ENCODE data around the gene ROBO1. TPM values are rescaled to one million over a fixed set of nuclear protein-coding genes. Genes with fewer than 3 reads are reported as not detected.

ROBO1 gene
- total RNA-seq, 1 donor from 2014 or later = 71.7 TPM

DNA sequence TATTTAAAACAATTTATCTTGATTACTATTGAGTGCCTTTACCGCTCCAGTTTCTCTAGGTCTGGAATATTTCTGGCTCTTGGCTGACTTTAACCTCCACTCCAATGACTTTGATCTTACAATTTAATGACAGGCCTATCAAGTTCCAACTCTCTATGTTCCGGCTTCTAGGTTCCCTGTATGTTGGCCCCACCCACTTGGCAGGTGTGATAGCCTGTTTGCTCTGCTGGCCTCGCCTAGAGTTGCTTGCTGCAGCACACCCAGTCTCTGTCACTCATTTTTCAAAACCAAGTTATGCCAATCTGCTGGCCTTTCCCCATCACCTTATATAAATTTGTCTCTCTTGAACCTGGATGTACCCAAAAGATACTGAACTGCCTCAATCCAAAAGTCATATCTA, 428.0 kb downstream of the ROBO1 start:
- FAIRE-seq (no peak), DNase-seq (ENCODE audit: low read depth) (no peak)
- Histone ChIP-seq H3K27ac (ENCODE audit: low read depth, low read length) (no peak overlapping the region), H3K9ac (ENCODE audit: low read length) (no peak overlapping the region), H3K27me3 (ENCODE audit: insufficient read depth, low read length) (no peaks in the 10 kb centered on the region), H3K9me3 (ENCODE audit: insufficient read depth, low read depth, low read length) (no peaks in the 10 kb centered on the region), H3K4me1 (ENCODE audit: insufficient read depth, low read length) (no peaks in the 10 kb centered on the region), H3K4me2 (ENCODE audit: low read length) (no peak overlapping the region), H3K4me3 (ENCODE audit: insufficient read depth, low read depth, low read length) (no peak overlapping the region), H3K79me2 (ENCODE audit: insufficient read depth, low read length) (no peaks in the 10 kb centered on the region), H2AFZ (ENCODE audit: low read depth, low read length) (no peak overlapping the region), H4K20me1 (ENCODE audit: insufficient read depth, low read length) (no peaks in the 10 kb centered on the region), H3K36me3 (ENCODE audit: insufficient read depth, low read length) (no peaks in the 10 kb centered on the region)
- no peak overlapping the region for H3K4me3 Mint-ChIP-seq (ENCODE audit: unreplicated experiment)
- no peaks in the 10 kb centered on the region for H3K36me3 Mint-ChIP-seq (ENCODE audit: low read depth, unreplicated experiment)
- H3K27ac Mint-ChIP-seq (ENCODE audit: unreplicated experiment) = no peak overlapping the region
- H3K9me3 Mint-ChIP-seq (ENCODE audit: unreplicated experiment) = no peaks in the 10 kb centered on the region
- TF ChIP-seq EZH2 (IDR thresholded peaks at IDR 0.05; ENCODE audit: insufficient read depth, low read length) = no peak
- no peak for TF ChIP-seq CTCF (IDR thresholded peaks at IDR 0.05; ENCODE audit: insufficient read depth, low read depth, low read length)
- H3K4me1 Mint-ChIP-seq (ENCODE audit: low read depth, unreplicated experiment) = no peaks in the 10 kb centered on the region
- no peaks in the 10 kb centered on the region for H3K27me3 Mint-ChIP-seq (ENCODE audit: low read depth, unreplicated experiment)

- TF ChIP-seq EZH2 (IDR thresholded peaks at IDR 0.05; ENCODE audit: insufficient read depth, low read length) (no peak), CTCF (IDR thresholded peaks at IDR 0.05; ENCODE audit: insufficient read depth, low read depth, low read length) (no peak)
- no peak for FAIRE-seq
- H3K36me3 ChIP-seq (ENCODE audit: insufficient read depth, low read length) = no peaks in the 10 kb centered on the region
- H3K9ac ChIP-seq (ENCODE audit: low read length) = no peak overlapping the region
- no peaks in the 10 kb centered on the region for H3K9me3 ChIP-seq (ENCODE audit: insufficient read depth, low read depth, low read length)
- Mint-ChIP-seq H3K27ac (ENCODE audit: unreplicated experiment) (no peak overlapping the region), H3K9me3 (ENCODE audit: unreplicated experiment) (no peaks in the 10 kb centered on the region), H3K4me1 (ENCODE audit: low read depth, unreplicated experiment) (peaks cover 3% of the 10 kb centered on the region), H3K4me3 (ENCODE audit: unreplicated experiment) (no peak overlapping the region), H3K27me3 (ENCODE audit: low read depth, unreplicated experiment) (no peaks in the 10 kb centered on the region), H3K36me3 (ENCODE audit: low read depth, unreplicated experiment) (no peaks in the 10 kb centered on the region)
- H3K27ac ChIP-seq (ENCODE audit: low read depth, low read length) = no peak overlapping the region
- no peaks in the 10 kb centered on the region for H3K4me1 ChIP-seq (ENCODE audit: insufficient read depth, low read length)
- H3K4me3 ChIP-seq (ENCODE audit: insufficient read depth, low read depth, low read length) = no peak overlapping the region
- no peak overlapping the region for H3K4me2 ChIP-seq (ENCODE audit: low read length)
- H2AFZ ChIP-seq (ENCODE audit: low read depth, low read length) = no peak overlapping the region
- H3K79me2 ChIP-seq (ENCODE audit: insufficient read depth, low read length) = no peaks in the 10 kb centered on the region
- no peaks in the 10 kb centered on the region for H4K20me1 ChIP-seq (ENCODE audit: insufficient read depth, low read length)
- DNase-seq (ENCODE audit: low read depth) = no peak
- H3K27me3 ChIP-seq (ENCODE audit: insufficient read depth, low read length) = no peaks in the 10 kb centered on the region
These were observed 430.0 kb downstream of the ROBO1 start for GRCh38 chr3:79337798-79338197.

DNA sequence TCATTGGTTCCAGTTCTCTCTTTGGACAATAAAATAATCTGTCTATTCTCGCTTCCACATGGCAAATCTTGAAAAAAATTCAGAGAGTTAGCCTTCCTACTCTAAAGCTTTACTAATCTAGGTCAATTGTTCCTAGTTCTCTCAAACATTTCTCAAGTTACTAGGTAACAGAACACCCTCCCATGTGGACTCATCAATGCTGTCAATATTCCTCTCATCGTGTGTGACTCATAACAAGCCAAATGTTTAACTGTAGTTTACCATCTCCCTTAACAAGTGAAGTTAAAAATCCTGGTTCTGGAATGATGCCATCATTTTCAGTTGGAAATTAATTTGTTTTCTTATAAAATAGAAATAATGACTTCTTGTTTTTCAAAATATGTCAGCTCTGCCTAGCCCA, 438.6 kb downstream of the ROBO1 start:
- Mint-ChIP-seq H3K27ac (ENCODE audit: unreplicated experiment) (no peak overlapping the region), H3K4me3 (ENCODE audit: unreplicated experiment) (no peak overlapping the region), H3K36me3 (ENCODE audit: low read depth, unreplicated experiment) (no peaks in the 10 kb centered on the region), H3K27me3 (ENCODE audit: low read depth, unreplicated experiment) (peaks cover 2% of the 10 kb centered on the region), H3K9me3 (ENCODE audit: unreplicated experiment) (no peaks in the 10 kb centered on the region), H3K4me1 (ENCODE audit: low read depth, unreplicated experiment) (peaks cover 4% of the 10 kb centered on the region)
- DNase-seq (ENCODE audit: low read depth) (peak; percentile 25), FAIRE-seq (no peak)
- Histone ChIP-seq H3K4me2 (ENCODE audit: low read length) (no peak overlapping the region), H2AFZ (ENCODE audit: low read depth, low read length) (no peak overlapping the region), H3K36me3 (ENCODE audit: insufficient read depth, low read length) (no peaks in the 10 kb centered on the region), H3K4me1 (ENCODE audit: insufficient read depth, low read length) (no peaks in the 10 kb centered on the region), H3K27ac (ENCODE audit: low read depth, low read length) (no peak overlapping the region), H3K9me3 (ENCODE audit: insufficient read depth, low read depth, low read length) (no peaks in the 10 kb centered on the region), H3K27me3 (ENCODE audit: insufficient read depth, low read length) (no peaks in the 10 kb centered on the region), H3K9ac (ENCODE audit: low read length) (no peak overlapping the region), H4K20me1 (ENCODE audit: insufficient read depth, low read length) (no peaks in the 10 kb centered on the region), H3K79me2 (ENCODE audit: insufficient read depth, low read length) (no peaks in the 10 kb centered on the region), H3K4me3 (ENCODE audit: insufficient read depth, low read depth, low read length) (no peak overlapping the region)
- TF ChIP-seq EZH2 (IDR thresholded peaks at IDR 0.05; ENCODE audit: insufficient read depth, low read length) (no peak), CTCF (IDR thresholded peaks at IDR 0.05; ENCODE audit: insufficient read depth, low read depth, low read length) (no peak)
